Germinal center (tissue), 1 donor: ENCODE measurements around the gene OR13C3.
"Not testable (repeated sequence)": the region's sequence is repeated elsewhere in the genome, so short reads cannot be mapped to it uniquely, and the experiment has no call there.

ENCODE experiments used
- DNase-seq: peaks from one replicate; pipeline ENCODE4 v3.0.0; 2012; ENCODE audit warnings: mixed read lengths, low spot score

Gene OR13C3

GRCh38 chr9:104536756-104537155, at the start of gene OR13C3:
TSS of gene OR13C3 (minus strand) at chr9:104536856. CDS start at chr9:104536723, 133 bp downstream.
- no peak for DNase-seq

- no peak for DNase-seq
These were observed 43.9 kb upstream of the OR13C3 start for GRCh38 chr9:104580562-104580961.

GRCh38 chr9:104577263-104577662, 40.6 kb upstream of the OR13C3 start:
- DNase-seq, result no peak

GRCh38 chr9:104575456-104575855, 38.8 kb upstream of the OR13C3 start:
- DNase-seq, result no peak

- DNase-seq, result no peak
These were observed 36.0 kb upstream of the OR13C3 start for GRCh38 chr9:104572612-104573011.

- no peak for DNase-seq
These were observed 32.2 kb upstream of the OR13C3 start, which contains the start of gene OR13C8 for GRCh38 chr9:104568868-104569267. TSS of gene OR13C8 (plus strand) at chr9:104569168. CDS start at chr9:104569168, 0 bp downstream.

- DNase-seq, result no peak
These were observed 27.7 kb upstream of the OR13C3 start for GRCh38 chr9:104564358-104564757.

- DNase-seq, result no peak
These were observed 20.4 kb upstream of the OR13C3 start for GRCh38 chr9:104556830-104557634.

- DNase-seq, result no peak
These were observed 18.9 kb upstream of the OR13C3 start for GRCh38 chr9:104555521-104555920.

- no peak for DNase-seq
These were observed 16.6 kb upstream of the OR13C3 start for GRCh38 chr9:104553261-104553660.

- DNase-seq, result no peak
These were observed 8.0 kb upstream of the OR13C3 start for GRCh38 chr9:104544644-104545043.

GRCh38 chr9:104539275-104539674, 2.6 kb upstream of the OR13C3 start:
- no peak for DNase-seq

- DNase-seq, result no peak
These were observed 9.5 kb downstream of the OR13C3 start, which contains the start of gene OR13C4 for GRCh38 chr9:104527109-104527508. TSS of gene OR13C4 (minus strand) at chr9:104527209. CDS start at chr9:104527209, 0 bp downstream.

GRCh38 chr9:104520241-104520640, 16.4 kb downstream of the OR13C3 start:
- DNase-seq, result not testable (repeated sequence)

- no peak for DNase-seq
These were observed 21.8 kb downstream of the OR13C3 start for GRCh38 chr9:104514901-104515300.

- DNase-seq, result no peak
These were observed 30.1 kb downstream of the OR13C3 start for GRCh38 chr9:104506565-104506964.

GRCh38 chr9:104503963-104504362, 32.7 kb downstream of the OR13C3 start, which contains the start of gene OR13F1:
TSS of gene OR13F1 (plus strand) at chr9:104504263. CDS start at chr9:104504263, 0 bp downstream.
- DNase-seq, result no peak

- DNase-seq, result no peak
These were observed 33.2 kb downstream of the OR13C3 start for GRCh38 chr9:104503440-104503839.

- DNase-seq, result no peak
These were observed 41.8 kb downstream of the OR13C3 start for GRCh38 chr9:104494808-104495207.
